ENCODE results near the gene EIF4G1. TPM values are rescaled to one million over a fixed set of nuclear protein-coding genes. Genes with fewer than 3 reads are reported as not detected.

The EIF4G1 gene
- total and polyA plus RNA-seq, 10 of the 15 experiments (the other 5 are each of a cell fraction or from before 2014, with no cell fraction given), result 5.7 to 462 (median 237) TPM

DNA sequence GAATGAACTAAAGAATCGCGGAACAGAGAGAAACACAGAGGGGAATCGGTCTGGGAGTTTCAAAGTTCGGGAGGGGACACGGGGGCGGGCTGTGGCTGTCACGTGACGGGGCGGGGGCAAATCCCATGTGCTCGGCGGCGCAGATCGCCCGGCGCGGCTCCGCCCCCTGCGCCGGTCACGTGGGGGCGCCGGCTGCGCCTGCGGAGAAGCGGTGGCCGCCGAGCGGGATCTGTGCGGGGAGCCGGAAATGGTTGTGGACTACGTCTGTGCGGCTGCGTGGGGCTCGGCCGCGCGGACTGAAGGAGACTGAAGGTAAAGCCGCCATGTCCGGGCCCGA is at the start of gene EIF4G1 (continued):
- TF ChIP-seq, protein P1, sequence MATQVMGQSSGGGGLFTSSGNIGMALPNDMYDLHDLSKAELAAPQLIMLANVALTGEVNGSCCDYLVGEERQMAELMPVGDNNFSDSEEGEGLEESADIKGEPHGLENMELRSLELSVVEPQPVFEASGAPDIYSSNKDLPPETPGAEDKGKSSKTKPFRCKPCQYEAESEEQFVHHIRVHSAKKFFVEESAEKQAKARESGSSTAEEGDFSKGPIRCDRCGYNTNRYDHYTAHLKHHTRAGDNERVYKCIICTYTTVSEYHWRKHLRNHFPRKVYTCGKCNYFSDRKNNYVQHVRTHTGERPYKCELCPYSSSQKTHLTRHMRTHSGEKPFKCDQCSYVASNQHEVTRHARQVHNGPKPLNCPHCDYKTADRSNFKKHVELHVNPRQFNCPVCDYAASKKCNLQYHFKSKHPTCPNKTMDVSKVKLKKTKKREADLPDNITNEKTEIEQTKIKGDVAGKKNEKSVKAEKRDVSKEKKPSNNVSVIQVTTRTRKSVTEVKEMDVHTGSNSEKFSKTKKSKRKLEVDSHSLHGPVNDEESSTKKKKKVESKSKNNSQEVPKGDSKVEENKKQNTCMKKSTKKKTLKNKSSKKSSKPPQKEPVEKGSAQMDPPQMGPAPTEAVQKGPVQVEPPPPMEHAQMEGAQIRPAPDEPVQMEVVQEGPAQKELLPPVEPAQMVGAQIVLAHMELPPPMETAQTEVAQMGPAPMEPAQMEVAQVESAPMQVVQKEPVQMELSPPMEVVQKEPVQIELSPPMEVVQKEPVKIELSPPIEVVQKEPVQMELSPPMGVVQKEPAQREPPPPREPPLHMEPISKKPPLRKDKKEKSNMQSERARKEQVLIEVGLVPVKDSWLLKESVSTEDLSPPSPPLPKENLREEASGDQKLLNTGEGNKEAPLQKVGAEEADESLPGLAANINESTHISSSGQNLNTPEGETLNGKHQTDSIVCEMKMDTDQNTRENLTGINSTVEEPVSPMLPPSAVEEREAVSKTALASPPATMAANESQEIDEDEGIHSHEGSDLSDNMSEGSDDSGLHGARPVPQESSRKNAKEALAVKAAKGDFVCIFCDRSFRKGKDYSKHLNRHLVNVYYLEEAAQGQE (IDR thresholded peaks at IDR 0.05; ENCODE audit: low read depth, low read length), result no peak
- TF ChIP-seq RELA (IDR thresholded peaks at IDR 0.05; ENCODE audit: borderline replicate concordance, partially characterized antibody) (no peak), CBFB (IDR thresholded peaks at IDR 0.05; ENCODE audit: low read depth) (peak; percentile 38; the same call in 1 of the 2 replicates), SIX5 (IDR thresholded peaks at IDR 0.05; ENCODE audit: low read depth, low read length, severe bottlenecking) (no peak), NBN (IDR thresholded peaks at IDR 0.05) (no peak), ZNF622 (IDR thresholded peaks at IDR 0.05) (no peak), NFYA (IDR thresholded peaks at IDR 0.05; ENCODE audit: borderline replicate concordance, low read depth, low read length) (no peak), RUNX3 (IDR thresholded peaks at IDR 0.05; ENCODE audit: low read length) (no peak), TAF1 (IDR thresholded peaks at IDR 0.05; ENCODE audit: borderline replicate concordance, low read depth, low read length) (peak; percentile 89), PAX8 (IDR thresholded peaks at IDR 0.05) (no peak), SMAD1 (IDR thresholded peaks at IDR 0.05; ENCODE audit: low read depth, partially characterized antibody) (no peak), EP300 (IDR thresholded peaks at IDR 0.05; ENCODE audit: borderline replicate concordance in 1 of 2, control insufficient read depth in 1 of 2, low read depth in 2 of 2, low read length in 2 of 2) (no peak), SREBF2 (IDR thresholded peaks at IDR 0.05; ENCODE audit: low read length) (no peak), NR2C2 (IDR thresholded peaks at IDR 0.05; ENCODE audit: borderline replicate concordance, control insufficient read depth, insufficient read length, low read depth) (no peak), CHD1 (IDR thresholded peaks at IDR 0.05; ENCODE audit: low read depth, low read length) (no peak), CBX3 (IDR thresholded peaks at IDR 0.05; ENCODE audit: borderline replicate concordance, low read depth) (no peak), CREM (IDR thresholded peaks at IDR 0.05; ENCODE audit: low read depth) (no peak), YY1 (IDR thresholded peaks at IDR 0.05; ENCODE audit: low read depth, low read length) (peak; percentile 88; the same call in 1 of the 2 replicates), KDM1A (IDR thresholded peaks at IDR 0.05; ENCODE audit: borderline replicate concordance) (no peak), RBBP5 (conservative IDR thresholded peaks at IDR 0.05) (no peak), POLR2AphosphoS2 (IDR thresholded peaks at IDR 0.05; ENCODE audit: low read depth, low read length) (no peak), LARP7 (IDR thresholded peaks at IDR 0.05) (no peak), SUPT20H (IDR thresholded peaks at IDR 0.05; ENCODE audit: borderline replicate concordance, control insufficient read depth, low read depth, low read length) (no peak), PAX5 (IDR thresholded peaks at IDR 0.05; ENCODE audit: borderline replicate concordance, low read depth, low read length) (no peak), HDGF (IDR thresholded peaks at IDR 0.05) (no peak)
- TF ChIP-seq, protein P2, sequence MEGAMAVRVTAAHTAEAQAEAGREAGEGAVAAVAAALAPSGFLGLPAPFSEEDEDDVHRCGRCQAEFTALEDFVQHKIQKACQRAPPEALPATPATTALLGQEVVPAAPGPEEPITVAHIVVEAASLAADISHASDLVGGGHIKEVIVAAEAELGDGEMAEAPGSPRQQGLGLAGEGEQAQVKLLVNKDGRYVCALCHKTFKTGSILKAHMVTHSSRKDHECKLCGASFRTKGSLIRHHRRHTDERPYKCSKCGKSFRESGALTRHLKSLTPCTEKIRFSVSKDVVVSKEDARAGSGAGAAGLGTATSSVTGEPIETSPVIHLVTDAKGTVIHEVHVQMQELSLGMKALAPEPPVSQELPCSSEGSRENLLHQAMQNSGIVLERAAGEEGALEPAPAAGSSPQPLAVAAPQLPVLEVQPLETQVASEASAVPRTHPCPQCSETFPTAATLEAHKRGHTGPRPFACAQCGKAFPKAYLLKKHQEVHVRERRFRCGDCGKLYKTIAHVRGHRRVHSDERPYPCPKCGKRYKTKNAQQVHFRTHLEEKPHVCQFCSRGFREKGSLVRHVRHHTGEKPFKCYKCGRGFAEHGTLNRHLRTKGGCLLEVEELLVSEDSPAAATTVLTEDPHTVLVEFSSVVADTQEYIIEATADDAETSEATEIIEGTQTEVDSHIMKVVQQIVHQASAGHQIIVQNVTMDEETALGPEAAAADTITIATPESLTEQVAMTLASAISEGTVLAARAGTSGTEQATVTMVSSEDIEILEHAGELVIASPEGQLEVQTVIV (IDR thresholded peaks at IDR 0.05; ENCODE audit: borderline replicate concordance, partially characterized antibody), result no peak
- TF ChIP-seq, protein P3, sequence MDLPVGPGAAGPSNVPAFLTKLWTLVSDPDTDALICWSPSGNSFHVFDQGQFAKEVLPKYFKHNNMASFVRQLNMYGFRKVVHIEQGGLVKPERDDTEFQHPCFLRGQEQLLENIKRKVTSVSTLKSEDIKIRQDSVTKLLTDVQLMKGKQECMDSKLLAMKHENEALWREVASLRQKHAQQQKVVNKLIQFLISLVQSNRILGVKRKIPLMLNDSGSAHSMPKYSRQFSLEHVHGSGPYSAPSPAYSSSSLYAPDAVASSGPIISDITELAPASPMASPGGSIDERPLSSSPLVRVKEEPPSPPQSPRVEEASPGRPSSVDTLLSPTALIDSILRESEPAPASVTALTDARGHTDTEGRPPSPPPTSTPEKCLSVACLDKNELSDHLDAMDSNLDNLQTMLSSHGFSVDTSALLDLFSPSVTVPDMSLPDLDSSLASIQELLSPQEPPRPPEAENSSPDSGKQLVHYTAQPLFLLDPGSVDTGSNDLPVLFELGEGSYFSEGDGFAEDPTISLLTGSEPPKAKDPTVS (IDR thresholded peaks at IDR 0.05; ENCODE audit: low read depth, low read length), result no peak
